H1 (cell line): ENCODE data around the gene AGAP1. TPM values are rescaled to one million over a fixed set of nuclear protein-coding genes. Genes with fewer than 3 reads are reported as not detected.
A peak's percentile ranks its signal among the peaks of the same experiment; 100 is the strongest.

ENCODE experiments used
- CTCF ChIA-PET: fragments of 300-600 bp; sonication (Branson Sonifier 250); formaldehyde crosslinking; loops from one replicate; lab custom pipeline; 2021; ENCODE audit not compliant: partially characterized antibody; lab: Charles Lee
- POLR2A ChIA-PET: fragments of 300-600 bp; sonication (Branson Sonifier 250); formaldehyde crosslinking; loops from one replicate; lab custom pipeline; 2021; ENCODE audit warnings: inconsistent platforms; ENCODE audit not compliant: partially characterized antibody; lab: Charles Lee
- DNase-seq, 2 experiments: peaks; one replicate each; pipeline versions ENCODE4 v3.0.0 to v3.0.0-alpha.2; 2010 to 2022; ENCODE audit warnings: low spot score in 2 of 2, low read depth in 1 of 2, mixed read lengths in 1 of 2
- FAIRE-seq: peaks from 2 replicates; lab custom pipeline; 2011; peaks lifted over from hg19 to GRCh38; lab: Jason Lieb, UNC
- H2AFZ ChIP-seq: 2 replicates; pipeline ENCODE4 v1.8.1; 2012; ENCODE audit warnings: low read length, inconsistent platforms
- H2AK5ac ChIP-seq: 2 replicates; pipeline ENCODE4 v1.6.1; 2013; ENCODE audit warnings: low read depth, low read length
- H2BK120ac ChIP-seq: replicated peaks from 2 replicates; pipeline ENCODE3; 2013; ENCODE audit warnings: low read depth, low read length, inconsistent platforms
- H2BK12ac ChIP-seq: 2 replicates; pipeline ENCODE4 v1.6.1; 2013; ENCODE audit warnings: low read depth, low read length
- H2BK15ac ChIP-seq: 2 replicates; pipeline ENCODE4 v1.6.1; 2013; ENCODE audit warnings: low read length
- H2BK20ac ChIP-seq: 2 replicates; pipeline ENCODE4 v1.6.1; 2013; ENCODE audit warnings: low read length
- H2BK5ac ChIP-seq: 2 replicates; pipeline ENCODE4 v1.6.1; 2013; ENCODE audit warnings: low read depth, low read length
- H3K14ac ChIP-seq: 2 replicates; pipeline ENCODE4 v1.6.1; 2013; ENCODE audit warnings: inconsistent platforms; ENCODE audit not compliant: insufficient read length
- H3K18ac ChIP-seq: 2 replicates; pipeline ENCODE4 v1.6.1; 2013; ENCODE audit warnings: low read length; ENCODE audit errors: extremely low read depth
- H3K23ac ChIP-seq: 2 replicates; pipeline ENCODE4 v1.6.1; 2013; ENCODE audit warnings: inconsistent platforms; ENCODE audit not compliant: insufficient read length
- H3K23me2 ChIP-seq: 2 replicates; pipeline ENCODE4 v1.6.1; 2013; ENCODE audit warnings: low read depth, low read length
- H3K27ac ChIP-seq: 2 replicates; pipeline ENCODE4 v1.6.1; 2011; ENCODE audit warnings: low read depth, low read length, inconsistent platforms
- H3K27me3 ChIP-seq, 4 experiments: replicated peaks in 1 of 4; 1 replicate in 1 of 4; 2 replicates in 3 of 4; pipeline versions ENCODE4 v1.6.1 to v1.8.1; 2011 to 2013; ENCODE audit warnings: low read length in 3 of 4, mild to moderate bottlenecking in 3 of 4, inconsistent platforms in 2 of 4, mixed read lengths in 2 of 4, moderate library complexity in 1 of 4; ENCODE audit not compliant: control insufficient read depth in 3 of 4, insufficient read depth in 3 of 4; ENCODE audit errors: extremely low read depth in 1 of 4
- H3K36me3 ChIP-seq, 4 experiments: 2 replicates each; pipeline versions ENCODE4 v1.6.1 to v1.8.1; 2011 to 2013; ENCODE audit warnings: mild to moderate bottlenecking in 4 of 4, low read length in 3 of 4, moderate library complexity in 2 of 4, control low read depth in 1 of 4, inconsistent platforms in 1 of 4; ENCODE audit not compliant: insufficient read depth in 4 of 4, control insufficient read depth in 2 of 4
- H3K4ac ChIP-seq: replicated peaks from 2 replicates; pipeline ENCODE3; 2013; ENCODE audit warnings: low read length, low read depth, mixed read lengths, inconsistent platforms; ENCODE audit not compliant: insufficient read length
- H3K4me1 ChIP-seq, 4 experiments: replicated peaks in 1 of 4; 1 replicate in 1 of 4; 2 replicates in 3 of 4; pipeline versions ENCODE4 v1.6.1 to v1.8.1; 2011 to 2013; ENCODE audit warnings: low read length in 3 of 4, inconsistent platforms in 2 of 4, mixed read lengths in 1 of 4; ENCODE audit not compliant: insufficient read depth in 4 of 4, control insufficient read depth in 3 of 4
- H3K4me2 ChIP-seq, 2 experiments: 2 replicates each; pipeline versions ENCODE4 v1.6.1 to v1.8.1; 2011 to 2013; ENCODE audit warnings: low read depth in 2 of 2, low read length in 2 of 2, control low read depth in 1 of 2, inconsistent platforms in 1 of 2, mild to moderate bottlenecking in 1 of 2; ENCODE audit not compliant: insufficient read depth in 1 of 2
- H3K4me3 ChIP-seq, 4 experiments: fragments of 200-600, 300-600 bp in 1 of 4; sonication (generic), shearing (Covaris generic), sonication (Bioruptor Twin) in 1 of 4; 2 replicates each; pipeline versions ENCODE4 v1.5.1 to v1.8.1; 2011 to 2016; ENCODE audit warnings: low read length in 4 of 4, low read depth in 3 of 4, control low read depth in 2 of 4, inconsistent platforms in 2 of 4, mild to moderate bottlenecking in 2 of 4, mixed read lengths in 1 of 4, moderate library complexity in 1 of 4; ENCODE audit not compliant: insufficient read depth in 2 of 4; ENCODE audit errors: extremely low read depth in 1 of 4
- H3K56ac ChIP-seq: replicated peaks from 2 replicates; pipeline ENCODE3; 2013; ENCODE audit warnings: low read depth, mild to moderate bottlenecking, mixed read lengths, low read length, inconsistent platforms; ENCODE audit not compliant: insufficient read length
- H3K79me1 ChIP-seq: 2 replicates; pipeline ENCODE4 v1.6.1; 2013; ENCODE audit warnings: low read depth, low read length, control low read depth
- H3K79me2 ChIP-seq, 2 experiments: 2 replicates each; pipeline versions ENCODE4 v1.6.1 to v1.8.1; 2012 to 2013; ENCODE audit warnings: low read length in 2 of 2, mild to moderate bottlenecking in 2 of 2, inconsistent platforms in 1 of 2; ENCODE audit not compliant: insufficient read depth in 2 of 2, control insufficient read depth in 1 of 2
- H3K9ac ChIP-seq, 4 experiments: replicated peaks in 1 of 4; 1 replicate in 1 of 4; 2 replicates in 3 of 4; pipeline versions ENCODE4 v1.6.1 to v1.8.1; 2011 to 2013; ENCODE audit warnings: low read depth in 3 of 4, low read length in 3 of 4, control low read depth in 2 of 4, mild to moderate bottlenecking in 2 of 4, moderate library complexity in 2 of 4, inconsistent platforms in 1 of 4; ENCODE audit errors: extremely low read depth in 1 of 4
- H3K9me3 ChIP-seq, 2 experiments: 2 replicates each; pipeline versions ENCODE4 v1.6.1 to v1.8.1; 2012 to 2013; ENCODE audit warnings: mild to moderate bottlenecking in 2 of 2, moderate library complexity in 2 of 2, control low read depth in 1 of 2, inconsistent platforms in 1 of 2, low read depth in 1 of 2, low read length in 1 of 2, mixed read lengths in 1 of 2; ENCODE audit not compliant: insufficient read depth in 2 of 2
- H4K20me1 ChIP-seq, 2 experiments: replicated peaks in 1 of 2; 2 replicates each; pipeline versions ENCODE3 to v1.8.1; 2011 to 2013; ENCODE audit warnings: inconsistent platforms in 2 of 2, low read length in 2 of 2, mild to moderate bottlenecking in 1 of 2; ENCODE audit not compliant: insufficient read depth in 2 of 2, control insufficient read depth in 1 of 2
- H4K5ac ChIP-seq: 2 replicates; pipeline ENCODE4 v1.6.1; 2013; ENCODE audit warnings: low read length, low read depth, mixed read lengths, inconsistent platforms; ENCODE audit not compliant: insufficient read length
- H4K8ac ChIP-seq: 2 replicates; pipeline ENCODE4 v1.8.0; 2013; ENCODE audit warnings: mild to moderate bottlenecking, moderate library complexity, low read length, inconsistent platforms; ENCODE audit not compliant: insufficient read depth; ENCODE audit errors: extremely low read depth
- H4K91ac ChIP-seq: replicated peaks from 2 replicates; pipeline ENCODE3; 2013; ENCODE audit warnings: low read length, mixed read lengths, inconsistent platforms; ENCODE audit not compliant: insufficient read length
- EGR1 ChIP-seq: IDR thresholded peaks from 2 replicates; pipeline ENCODE4 v1.6.1; 2011; ENCODE audit warnings: low read depth, low read length, borderline replicate concordance
- TAF1 ChIP-seq: IDR thresholded peaks from 2 replicates; pipeline ENCODE4 v1.6.1; 2011; ENCODE audit warnings: mild to moderate bottlenecking, low read depth, low read length
- TAF7 ChIP-seq: optimal IDR thresholded peaks from 2 replicates; pipeline ENCODE3; 2011; ENCODE audit warnings: low read depth, mild to moderate bottlenecking, inconsistent platforms, low read length, moderate library complexity, borderline replicate concordance
- TBP ChIP-seq: IDR thresholded peaks from 2 replicates; pipeline ENCODE4 v1.6.1; 2011; ENCODE audit warnings: low read depth, low read length, improper control_type of control experiment
- WGBS, 2 experiments: shearing (Covaris generic) in 1 of 2; methylation state at CpG; one replicate each; pipeline versions ENCODE4 v1.1.6 to v1.1.7; 2013 to 2015; ENCODE audit warnings: low lambda C conversion rate in 2 of 2, mixed read lengths in 2 of 2, inconsistent platforms in 1 of 2, low coverage in 1 of 2, missing lambda C conversion rate in 1 of 2; ENCODE audit not compliant: insufficient replicate concordance in 2 of 2, insufficient coverage in 1 of 2, insufficient read length in 1 of 2; ENCODE audit errors: extremely low coverage in 1 of 2, missing lambda C conversion rate in 1 of 2; 5-methylcytosine and 5-hydroxymethylcytosine counted together
- polyA plus RNA-seq, 7 experiments: library from polyadenylated mRNA; depleted of rRNA in 3 of 7; stranded (reverse) in 5 of 7; unstranded in 2 of 7; fragments of >200 nt in 5 of 7; fragments of 200-250 nt in 2 of 7; gene quantifications; 1 replicate in 5 of 7; 2 replicates in 1 of 7; 4 replicates in 1 of 7; pipeline versions ENCODE4 v1.2.1 to v1.2.3, GENCODE V29; 2011 to 2013; ENCODE audit warnings: missing spikeins in 2 of 7, mixed read lengths in 2 of 7
- total RNA-seq: library from RNA; stranded (reverse); fragmentation: NEBNext Ultra II Directional; extraction: Animal tissue kit (Norgen Biotek cat#: 25700); gene quantifications from 2 replicates; pipeline ENCODE4 v1.2.1, GENCODE V29; 2021
- TF ChIP-seq, protein P1 (sequence below): IDR thresholded peaks from 2 replicates; pipeline ENCODE4 v1.6.1; 2011; ENCODE audit warnings: low read depth, mild to moderate bottlenecking, low read length; ENCODE audit not compliant: insufficient read depth

The AGAP1 gene
- total and polyA plus RNA-seq, 2 of the 8 experiments (the other 6 are each of a cell fraction or from before 2014, with no cell fraction given), result 18.1 to 39.4 TPM

- FAIRE-seq, result no peak
- Histone ChIP-seq H2BK20ac (no peak overlapping the region), H3K79me1 (peaks cover 8% of the 10 kb centered on the region), H3K18ac (no peak overlapping the region), H3K27me3 (no peaks in the 10 kb centered on the region), H2BK120ac (no peak overlapping the region), H3K4me2 (no peak overlapping the region), H2BK15ac (no peak overlapping the region), H2AFZ (no peak overlapping the region), H3K79me2 (peaks cover 0 to 74% of the 10 kb centered on the region in 2 experiments; a peak in 2 of 4 replicates), H3K4me1 (peaks cover 0 to 4% (median 0%) of the 10 kb centered on the region in 4 experiments; a peak in 1 of 7 replicates), H3K4me3 (no peak overlapping the region), H3K9me3 (peaks cover 0 to 2% of the 10 kb centered on the region in 2 experiments; a peak in 1 of 4 replicates), H3K23ac (no peak overlapping the region), H3K4ac (peak overlapping the region; percentile 21), H4K91ac (no peak overlapping the region), H3K56ac (no peak overlapping the region), H3K9ac (no peak overlapping the region), H4K5ac (no peak overlapping the region), H3K27ac (no peak overlapping the region), H3K23me2 (no peaks in the 10 kb centered on the region), H3K36me3 (no peaks in the 10 kb centered on the region), H2BK5ac (no peak overlapping the region), H3K14ac (no peak overlapping the region), H2BK12ac (no peak overlapping the region), H4K20me1 (peaks cover 15 to 18% of the 10 kb centered on the region in 2 experiments), H2AK5ac (no peak overlapping the region), H4K8ac (peak overlapping the region; percentile 35; the same call in 1 of the 2 replicates)
- 90% methylated on average over 20 of the region's 20 CpGs; no CpG with 5 or more reads in 1 of the 2 experiments for WGBS, 2 experiments
- ChIA-PET CTCF (interaction anchor here (0.6 to 4.7 kb wide), 7 partner anchors 40 to 176 kb away, joined by 3 to 26 read pairs (median 4); no protein-coding TSS in a partner anchor), POLR2A (no interaction called here)
- TF ChIP-seq, protein P1, sequence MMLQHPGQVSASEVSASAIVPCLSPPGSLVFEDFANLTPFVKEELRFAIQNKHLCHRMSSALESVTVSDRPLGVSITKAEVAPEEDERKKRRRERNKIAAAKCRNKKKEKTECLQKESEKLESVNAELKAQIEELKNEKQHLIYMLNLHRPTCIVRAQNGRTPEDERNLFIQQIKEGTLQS, result no peak
- TF ChIP-seq EGR1 (no peak), TAF7 (no peak), TAF1 (no peak), TBP (no peak)
- no peak for DNase-seq
These were observed 105.0 kb downstream of the AGAP1 start for GRCh38 chr2:235598532-235599531.
